Type B pancreatic cell (in vitro differentiated cells): ENCODE results near the gene UBE3B. TPM values are rescaled to one million over a fixed set of nuclear protein-coding genes. Genes with fewer than 3 reads are reported as not detected.

Experiments
- DNase-seq: peaks from one replicate; pipeline ENCODE4 v3.0.0; 2021; ENCODE audit warnings: mixed read lengths; ENCODE audit not compliant: unreplicated experiment; ENCODE audit errors: extremely low spot score
- H3K27ac Mint-ChIP-seq: 2 replicates; pipeline ENCODE4 v1.8.0; 2021; ENCODE audit warnings: mild to moderate bottlenecking, mixed read lengths
- H3K27me3 Mint-ChIP-seq: 2 replicates; pipeline ENCODE4 v1.8.0; 2021; ENCODE audit warnings: mixed read lengths
- H3K36me3 Mint-ChIP-seq: 2 replicates; pipeline ENCODE4 v1.8.0; 2021; ENCODE audit warnings: mixed read lengths
- H3K4me1 Mint-ChIP-seq: one replicate; pipeline ENCODE4 v1.8.0; 2021; ENCODE audit warnings: mixed read lengths; ENCODE audit not compliant: unreplicated experiment
- H3K4me3 Mint-ChIP-seq: 2 replicates; pipeline ENCODE4 v1.8.0; 2021; ENCODE audit warnings: mild to moderate bottlenecking, mixed read lengths
- H3K9me3 Mint-ChIP-seq: 2 replicates; pipeline ENCODE4 v1.8.0; 2021; ENCODE audit warnings: mixed read lengths
- total RNA-seq: library from RNA; stranded (reverse); gene quantifications from 2 replicates; pipeline ENCODE4 v1.2.1, GENCODE V29; 2021; ENCODE audit warnings: low replicate concordance
- TF ChIP-seq, protein P1 (sequence below): fragments of 200-600 bp; sonication (generic); conservative IDR thresholded peaks from 2 replicates; pipeline ENCODE4 v1.5.0; 2021; ENCODE audit warnings: antibody characterized with exemption, mild to moderate bottlenecking

Gene UBE3B
- total RNA-seq, 1 donor from 2014 or later: 41.3 TPM

DNA sequence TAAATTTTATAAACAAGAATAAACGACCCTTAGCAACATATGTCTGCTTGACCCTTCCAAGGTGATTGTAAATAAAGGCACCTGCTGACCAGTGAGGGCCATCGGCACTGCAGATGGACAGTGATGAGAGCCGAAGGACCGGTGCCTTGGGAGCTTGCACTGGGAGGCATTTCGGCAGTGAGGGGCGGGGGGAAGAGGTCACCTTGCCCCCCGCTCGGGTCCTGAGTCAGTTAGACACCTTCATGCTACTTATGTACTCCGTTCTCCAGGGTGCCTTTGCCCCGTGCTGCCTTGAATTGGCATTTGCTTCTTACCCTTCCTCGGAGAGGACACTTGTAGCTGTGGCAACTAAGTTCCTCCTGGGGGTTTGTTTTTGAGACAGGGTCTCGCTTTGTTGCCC, 72.8 kb downstream of the UBE3B start:
- H3K4me1 Mint-ChIP-seq: peaks cover 7% of the 10 kb centered on the region
- no peaks in the 10 kb centered on the region for H3K9me3 Mint-ChIP-seq
- TF ChIP-seq, protein P1, sequence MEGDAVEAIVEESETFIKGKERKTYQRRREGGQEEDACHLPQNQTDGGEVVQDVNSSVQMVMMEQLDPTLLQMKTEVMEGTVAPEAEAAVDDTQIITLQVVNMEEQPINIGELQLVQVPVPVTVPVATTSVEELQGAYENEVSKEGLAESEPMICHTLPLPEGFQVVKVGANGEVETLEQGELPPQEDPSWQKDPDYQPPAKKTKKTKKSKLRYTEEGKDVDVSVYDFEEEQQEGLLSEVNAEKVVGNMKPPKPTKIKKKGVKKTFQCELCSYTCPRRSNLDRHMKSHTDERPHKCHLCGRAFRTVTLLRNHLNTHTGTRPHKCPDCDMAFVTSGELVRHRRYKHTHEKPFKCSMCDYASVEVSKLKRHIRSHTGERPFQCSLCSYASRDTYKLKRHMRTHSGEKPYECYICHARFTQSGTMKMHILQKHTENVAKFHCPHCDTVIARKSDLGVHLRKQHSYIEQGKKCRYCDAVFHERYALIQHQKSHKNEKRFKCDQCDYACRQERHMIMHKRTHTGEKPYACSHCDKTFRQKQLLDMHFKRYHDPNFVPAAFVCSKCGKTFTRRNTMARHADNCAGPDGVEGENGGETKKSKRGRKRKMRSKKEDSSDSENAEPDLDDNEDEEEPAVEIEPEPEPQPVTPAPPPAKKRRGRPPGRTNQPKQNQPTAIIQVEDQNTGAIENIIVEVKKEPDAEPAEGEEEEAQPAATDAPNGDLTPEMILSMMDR: no peak
- peaks cover 26% of the 10 kb centered on the region for H3K27me3 Mint-ChIP-seq
- H3K36me3 Mint-ChIP-seq: no peaks in the 10 kb centered on the region
- no peak for DNase-seq
- no peak overlapping the region for H3K27ac Mint-ChIP-seq
- no peak overlapping the region for H3K4me3 Mint-ChIP-seq

DNA sequence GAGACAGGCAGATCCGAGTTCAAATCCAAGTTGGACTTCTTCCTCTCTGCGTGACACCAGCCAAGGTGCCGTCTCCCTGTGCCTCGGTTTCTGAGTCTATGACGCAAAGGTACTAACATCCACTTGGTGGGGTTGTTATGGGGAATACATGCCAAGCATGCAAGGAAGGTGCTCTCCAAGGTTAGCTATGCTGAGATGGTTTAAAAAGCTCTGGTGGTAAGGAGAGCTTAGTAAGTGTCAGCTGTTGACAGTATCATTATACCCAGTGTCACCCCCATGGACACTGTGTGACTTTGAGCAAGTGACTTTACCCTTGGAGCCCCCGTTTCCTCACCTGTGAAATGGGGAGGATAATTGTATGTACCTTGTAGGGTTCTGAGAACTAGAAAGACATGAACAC, 73.7 kb downstream of the UBE3B start:
- H3K27ac Mint-ChIP-seq: no peak overlapping the region
- peaks cover 9% of the 10 kb centered on the region for H3K4me1 Mint-ChIP-seq
- no peak for DNase-seq
- no peaks in the 10 kb centered on the region for H3K9me3 Mint-ChIP-seq
- H3K4me3 Mint-ChIP-seq: no peak overlapping the region
- TF ChIP-seq, protein P1: no peak
- H3K36me3 Mint-ChIP-seq: no peaks in the 10 kb centered on the region
- peaks cover 26% of the 10 kb centered on the region for H3K27me3 Mint-ChIP-seq

DNA sequence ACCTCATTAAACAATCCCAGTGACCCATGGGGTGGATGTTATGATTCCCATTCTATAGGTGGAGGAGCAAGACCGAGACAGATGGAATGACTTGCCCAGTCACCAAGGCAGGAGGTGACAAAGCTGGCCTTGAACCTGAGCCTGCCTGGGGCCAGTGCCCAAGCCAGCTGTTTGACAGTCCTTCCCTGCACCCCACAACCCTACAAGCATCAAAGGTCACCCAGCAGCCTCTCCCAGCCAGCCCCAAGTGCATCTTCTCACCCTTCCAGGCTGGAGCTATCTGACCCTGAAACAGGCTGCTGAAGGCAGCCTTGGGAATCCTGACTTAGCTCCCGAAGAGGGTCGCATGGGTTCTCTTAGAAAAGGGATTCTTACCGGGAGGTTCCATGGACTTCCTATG, 75.5 kb downstream of the UBE3B start:
- Mint-ChIP-seq H3K4me1 (peaks cover 19% of the 10 kb centered on the region), H3K9me3 (no peaks in the 10 kb centered on the region), H3K4me3 (no peak overlapping the region), H3K27me3 (peaks cover 24% of the 10 kb centered on the region), H3K27ac (no peak overlapping the region), H3K36me3 (no peaks in the 10 kb centered on the region)
- no peak for DNase-seq
- TF ChIP-seq, protein P1: no peak

DNA sequence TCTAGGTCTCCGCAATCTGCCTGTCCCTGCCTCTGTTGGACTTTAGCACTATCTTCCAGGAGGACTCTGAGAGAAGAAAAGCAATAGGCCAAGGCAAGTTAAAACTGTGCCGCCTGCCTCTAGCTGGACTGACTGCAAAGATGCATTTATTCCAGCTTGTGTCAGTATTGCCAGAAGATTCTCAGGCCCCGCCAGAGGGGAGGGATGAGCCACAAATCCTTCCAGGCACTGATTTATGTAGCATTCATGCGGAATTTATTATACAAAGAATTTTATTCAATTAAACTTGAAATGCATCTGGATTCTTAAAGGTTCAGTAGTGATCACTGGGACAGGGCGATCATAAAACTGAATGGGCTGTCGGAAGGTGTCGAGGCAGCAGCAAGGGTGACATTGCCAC, 76.0 kb downstream of the UBE3B start:
- Mint-ChIP-seq H3K4me3 (no peak overlapping the region), H3K27me3 (peaks cover 19% of the 10 kb centered on the region), H3K4me1 (peaks cover 19% of the 10 kb centered on the region), H3K27ac (no peak overlapping the region), H3K36me3 (no peaks in the 10 kb centered on the region), H3K9me3 (no peaks in the 10 kb centered on the region)
- DNase-seq: no peak
- TF ChIP-seq, protein P1: no peak

DNA sequence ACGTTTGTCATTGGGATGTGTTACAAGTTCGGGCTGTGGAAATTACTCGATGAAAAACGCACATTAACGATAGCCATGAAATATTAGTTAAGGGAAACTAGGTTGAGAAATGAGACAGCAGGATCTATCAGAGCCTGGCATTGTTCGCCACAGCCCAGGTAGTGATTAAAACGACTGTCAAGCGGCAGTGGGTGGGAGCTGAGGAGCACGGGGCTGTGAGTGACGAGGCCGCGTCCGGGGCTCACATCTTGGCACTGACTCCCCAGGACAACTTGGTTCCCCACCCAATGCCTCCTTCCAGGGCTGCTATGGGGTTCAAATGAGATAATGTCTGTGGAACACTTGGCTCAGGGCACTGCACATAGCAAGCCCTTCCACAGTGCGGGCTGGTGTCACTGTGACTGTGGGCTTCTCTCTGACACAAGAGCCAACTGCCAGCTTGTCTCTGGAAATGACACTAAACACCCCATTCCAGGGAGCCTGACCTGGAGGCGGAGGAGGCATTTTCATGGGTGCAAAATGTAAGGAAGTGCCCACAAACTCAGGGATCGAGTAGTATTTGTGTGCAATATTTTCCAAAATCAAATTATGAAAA, 76.6 kb downstream of the UBE3B start:
- Mint-ChIP-seq H3K27me3 (peaks cover 16% of the 10 kb centered on the region), H3K4me3 (no peak overlapping the region), H3K4me1 (peaks cover 22% of the 10 kb centered on the region), H3K36me3 (no peaks in the 10 kb centered on the region), H3K27ac (no peak overlapping the region), H3K9me3 (no peaks in the 10 kb centered on the region)
- TF ChIP-seq, protein P1: no peak
- no peak for DNase-seq

DNA sequence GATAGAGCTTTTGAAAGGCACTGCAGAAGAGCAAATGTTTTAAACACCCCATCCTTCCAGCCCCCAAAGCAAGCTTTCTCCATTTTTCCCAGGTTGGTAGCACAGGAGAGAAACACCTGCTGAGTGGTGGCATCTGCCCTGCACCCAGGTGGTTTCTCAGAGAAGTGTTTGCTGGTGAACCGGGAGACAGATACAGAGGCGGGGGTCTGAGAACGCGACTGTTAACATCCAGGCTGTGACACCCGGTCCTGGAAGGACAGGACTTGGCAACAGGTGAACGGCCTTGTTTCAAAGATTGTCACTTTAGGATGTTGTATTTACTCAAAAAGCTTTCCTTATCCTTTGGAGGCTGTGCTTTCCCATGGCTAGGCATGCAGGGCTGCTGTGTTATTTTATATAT, 77.3 kb downstream of the UBE3B start:
- Mint-ChIP-seq H3K36me3 (no peaks in the 10 kb centered on the region), H3K4me3 (no peak overlapping the region), H3K27ac (no peak overlapping the region), H3K9me3 (no peaks in the 10 kb centered on the region), H3K27me3 (peaks cover 12% of the 10 kb centered on the region), H3K4me1 (peaks cover 20% of the 10 kb centered on the region)
- TF ChIP-seq, protein P1: no peak
- no peak for DNase-seq
